ENCODE measurements around the gene HIVEP2. TPM values are rescaled to one million over a fixed set of nuclear protein-coding genes. Genes with fewer than 3 reads are reported as not detected.

HIVEP2 gene
- total RNA-seq, 1 experiment from 2014 or later = 9.1 TPM

DNA sequence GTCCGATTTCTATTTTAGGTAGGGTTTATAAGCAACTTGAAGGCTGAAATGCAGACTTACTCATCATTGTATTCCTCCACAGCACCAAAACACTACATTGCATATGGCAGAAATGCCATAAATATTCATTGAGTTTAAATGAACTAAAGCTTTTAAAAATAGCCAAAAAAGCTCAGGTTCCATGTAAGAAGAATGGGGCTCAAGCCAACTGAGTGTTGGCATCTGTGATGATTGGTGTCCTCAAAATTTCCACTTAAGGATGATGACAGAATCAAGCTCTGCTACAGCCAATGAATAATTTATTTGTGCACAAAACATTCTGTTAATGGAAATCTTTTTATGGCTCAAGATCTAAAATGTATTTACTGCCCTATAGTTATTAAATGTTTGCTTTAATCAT lies 115.4 kb downstream of the HIVEP2 start:
- no peak for TF ChIP-seq EZH2phosphoT487 (IDR thresholded peaks at IDR 0.05; ENCODE audit: borderline replicate concordance, low read length)
- TF ChIP-seq EZH2 (IDR thresholded peaks at IDR 0.05; ENCODE audit: low read length, unreplicated experiment) = no peak
- H3K4me1 ChIP-seq (ENCODE audit: insufficient read depth, low read length) = peaks cover 21% of the 10 kb centered on the region
- no peaks in the 10 kb centered on the region for H3K9me2 ChIP-seq (replicated peaks; ENCODE audit: low read length)
- no peak overlapping the region for H3K4me2 ChIP-seq (ENCODE audit: low read length)
- no peak overlapping the region for H2AFZ ChIP-seq (ENCODE audit: low read length)
- ChIA-PET POLR2A (ENCODE audit: unreplicated experiment) (no interaction called here), CTCF (no interaction called here)
- H3K36me3 ChIP-seq (ENCODE audit: low read depth, low read length) = no peaks in the 10 kb centered on the region
- H4K20me1 ChIP-seq (ENCODE audit: low read length) = no peaks in the 10 kb centered on the region
- ATAC-seq (no peak), DNase-seq (no peak)
- H3F3A ChIP-seq (ENCODE audit: low read length, unreplicated experiment) = no peaks in the 10 kb centered on the region
- no TSS peak for BruUV-seq (replicated peaks)
- H3K27me3 ChIP-seq (ENCODE audit: low read length) = no peaks in the 10 kb centered on the region
- H3K9me3 ChIP-seq (ENCODE audit: low read length) = no peaks in the 10 kb centered on the region
- no peak overlapping the region for H3K4me3 ChIP-seq (ENCODE audit: low read length)
- no peaks in the 10 kb centered on the region for H3K79me2 ChIP-seq (ENCODE audit: low read length)
- H3K27ac ChIP-seq (ENCODE audit: low read length) = no peak overlapping the region
- no peak overlapping the region for H3K9ac ChIP-seq (ENCODE audit: low read length)
- intact Hi-C loops (cut with micrococcal nuclease) = no loop called here

GRCh38 chr6:142827991-142828390 lies 117.0 kb downstream of the HIVEP2 start:
- ATAC-seq (no peak), DNase-seq (no peak)
- Histone ChIP-seq H3F3A (ENCODE audit: low read length, unreplicated experiment) (no peaks in the 10 kb centered on the region), H3K27ac (ENCODE audit: low read length) (no peak overlapping the region), H3K36me3 (ENCODE audit: low read depth, low read length) (no peaks in the 10 kb centered on the region), H3K9ac (ENCODE audit: low read length) (no peak overlapping the region), H3K9me2 (replicated peaks; ENCODE audit: low read length) (no peaks in the 10 kb centered on the region), H3K79me2 (ENCODE audit: low read length) (no peaks in the 10 kb centered on the region), H3K4me2 (ENCODE audit: low read length) (no peak overlapping the region), H3K27me3 (ENCODE audit: low read length) (no peaks in the 10 kb centered on the region), H3K9me3 (ENCODE audit: low read length) (no peaks in the 10 kb centered on the region), H3K4me1 (ENCODE audit: insufficient read depth, low read length) (peaks cover 9% of the 10 kb centered on the region), H3K4me3 (ENCODE audit: low read length) (no peak overlapping the region), H4K20me1 (ENCODE audit: low read length) (no peaks in the 10 kb centered on the region), H2AFZ (ENCODE audit: low read length) (no peak overlapping the region)
- ChIA-PET CTCF (no interaction called here), POLR2A (ENCODE audit: unreplicated experiment) (no interaction called here)
- intact Hi-C loops (cut with micrococcal nuclease) = no loop called here
- TF ChIP-seq CTCF (conservative IDR thresholded peaks at IDR 0.05; ENCODE audit: low read depth, low read length) = no peak
- no TSS peak for BruUV-seq (replicated peaks)

DNA sequence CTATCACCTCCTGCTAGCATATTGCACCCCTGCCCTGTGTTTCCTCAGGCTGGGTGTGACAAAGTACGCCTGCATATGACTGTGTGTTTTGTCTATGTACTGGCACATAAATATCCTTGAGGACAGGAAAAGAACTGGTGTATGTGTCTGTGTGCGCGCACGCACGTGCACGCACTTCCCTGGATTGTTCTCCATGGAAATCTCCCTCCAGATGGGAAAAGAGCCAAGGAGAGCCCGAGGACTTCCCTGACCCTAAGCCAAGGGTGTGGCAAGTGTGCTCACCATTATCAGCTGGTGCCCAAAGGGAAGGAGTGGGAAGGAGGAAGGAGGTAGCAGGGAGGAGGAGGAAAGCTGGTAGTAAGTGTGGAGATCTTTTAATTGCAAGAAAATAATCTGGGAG lies 117.6 kb downstream of the HIVEP2 start:
- H3F3A ChIP-seq (ENCODE audit: low read length, unreplicated experiment) = no peaks in the 10 kb centered on the region
- no peak overlapping the region for H3K4me2 ChIP-seq (ENCODE audit: low read length)
- no peaks in the 10 kb centered on the region for H3K9me3 ChIP-seq (ENCODE audit: low read length)
- no TSS peak for BruUV-seq (replicated peaks)
- ATAC-seq (no peak; the same call in 1 of the 2 replicates), DNase-seq (no peak)
- no peaks in the 10 kb centered on the region for H4K20me1 ChIP-seq (ENCODE audit: low read length)
- no peak overlapping the region for H2AFZ ChIP-seq (ENCODE audit: low read length)
- CTCF ChIA-PET = no interaction called here
- intact Hi-C loops (cut with micrococcal nuclease) = no loop called here
- no peaks in the 10 kb centered on the region for H3K9me2 ChIP-seq (replicated peaks; ENCODE audit: low read length)
- peaks cover 4% of the 10 kb centered on the region for H3K4me1 ChIP-seq (ENCODE audit: insufficient read depth, low read length)
- no peak overlapping the region for H3K27ac ChIP-seq (ENCODE audit: low read length)
- no peak overlapping the region for H3K9ac ChIP-seq (ENCODE audit: low read length)
- no peak overlapping the region for H3K4me3 ChIP-seq (ENCODE audit: low read length)
- TF ChIP-seq CTCF (conservative IDR thresholded peaks at IDR 0.05; ENCODE audit: low read depth, low read length) (no peak), EZH2phosphoT487 (IDR thresholded peaks at IDR 0.05; ENCODE audit: borderline replicate concordance, low read length) (no peak)
- POLR2A ChIA-PET (ENCODE audit: unreplicated experiment) = no interaction called here
- no peaks in the 10 kb centered on the region for H3K27me3 ChIP-seq (ENCODE audit: low read length)
- H3K36me3 ChIP-seq (ENCODE audit: low read depth, low read length) = no peaks in the 10 kb centered on the region
- no peaks in the 10 kb centered on the region for H3K79me2 ChIP-seq (ENCODE audit: low read length)

All from PC-3 (cell line).